Neuronal stem cell (in vitro differentiated cells): Measurements from ENCODE around the gene UNKL.
A peak's percentile ranks its signal among the peaks of the same experiment; 100 is the strongest.

Source experiments
- DNase-seq: peaks from one replicate; pipeline ENCODE4 v3.0.0-alpha.2; 2013; ENCODE audit warnings: low spot score
- H2AFZ ChIP-seq: one replicate; pipeline ENCODE4 v1.6.1; 2013; ENCODE audit warnings: mild to moderate bottlenecking, low read length, inconsistent platforms
- H2AK5ac ChIP-seq: 2 replicates; pipeline ENCODE4 v1.6.1; 2013; ENCODE audit warnings: low read depth, mild to moderate bottlenecking, inconsistent platforms, low read length, moderate library complexity, mixed read lengths
- H2BK120ac ChIP-seq: 2 replicates; pipeline ENCODE4 v1.6.1; 2013; ENCODE audit warnings: low read depth, mild to moderate bottlenecking, inconsistent platforms, low read length, moderate library complexity, mixed read lengths
- H2BK12ac ChIP-seq: one replicate; pipeline ENCODE4 v1.6.1; 2013; ENCODE audit warnings: low read length, inconsistent platforms
- H2BK15ac ChIP-seq: 2 replicates; pipeline ENCODE4 v1.6.1; 2013; ENCODE audit warnings: mild to moderate bottlenecking, low read length, inconsistent platforms, mixed read lengths
- H2BK5ac ChIP-seq: one replicate; pipeline ENCODE4 v1.6.1; 2013; ENCODE audit warnings: inconsistent platforms, mild to moderate bottlenecking, low read length, moderate library complexity
- H3K14ac ChIP-seq: one replicate; pipeline ENCODE4 v1.6.1; 2013; ENCODE audit warnings: low read length, inconsistent platforms
- H3K18ac ChIP-seq: 2 replicates; pipeline ENCODE4 v1.6.1; 2013; ENCODE audit warnings: low read length, inconsistent platforms
- H3K23ac ChIP-seq: 2 replicates; pipeline ENCODE4 v1.6.1; 2013; ENCODE audit warnings: low read depth, mild to moderate bottlenecking, mixed read lengths, low read length, inconsistent platforms; ENCODE audit not compliant: poor library complexity
- H3K27ac ChIP-seq: replicated peaks from 3 replicates; pipeline ENCODE4 v1.5.1; 2013; ENCODE audit warnings: low read length, inconsistent platforms
- H3K27me3 ChIP-seq, 3 experiments: 2 replicates each; pipeline ENCODE4 v1.6.1; 2013; ENCODE audit warnings: low read length in 3 of 3, mild to moderate bottlenecking in 2 of 3, inconsistent platforms in 1 of 3, low read depth in 1 of 3, mixed read lengths in 1 of 3, moderate library complexity in 1 of 3; ENCODE audit not compliant: control insufficient read depth in 3 of 3, insufficient read depth in 3 of 3
- H3K36me3 ChIP-seq, 2 donors: replicated peaks in 1 of 2; 2 replicates each; pipeline ENCODE4 v1.6.1; 2013; ENCODE audit warnings: low read length in 2 of 2; ENCODE audit not compliant: control insufficient read depth in 2 of 2, insufficient read depth in 2 of 2
- H3K4ac ChIP-seq: 2 replicates; pipeline ENCODE4 v1.6.1; 2013; ENCODE audit warnings: inconsistent platforms, mild to moderate bottlenecking, low read length, moderate library complexity
- H3K4me1 ChIP-seq, 2 donors: 1 replicate in 1 of 2; 2 replicates in 1 of 2; pipeline ENCODE4 v1.6.1; 2013; ENCODE audit warnings: low read length in 2 of 2, low read depth in 1 of 2; ENCODE audit not compliant: control insufficient read depth in 2 of 2, insufficient read depth in 1 of 2
- H3K4me2 ChIP-seq: one replicate; pipeline ENCODE4 v1.6.1; 2013; ENCODE audit warnings: mild to moderate bottlenecking, low read length, inconsistent platforms; ENCODE audit not compliant: insufficient read depth, poor library complexity, severe bottlenecking
- H3K4me3 ChIP-seq, 2 donors: 2 replicates each; pipeline ENCODE4 v1.5.1; 2013; ENCODE audit warnings: low read length in 2 of 2, mild to moderate bottlenecking in 2 of 2, inconsistent platforms in 1 of 2, moderate library complexity in 1 of 2
- H3K79me1 ChIP-seq: one replicate; pipeline ENCODE4 v1.6.1; 2013; ENCODE audit warnings: low read depth, mild to moderate bottlenecking, inconsistent platforms, low read length, moderate library complexity
- H3K9ac ChIP-seq: one replicate; pipeline ENCODE4 v1.6.1; 2013; ENCODE audit warnings: mild to moderate bottlenecking, low read depth, low read length, inconsistent platforms; ENCODE audit not compliant: poor library complexity
- H3K9me3 ChIP-seq, 2 donors: replicated peaks in 1 of 2; 2 replicates each; pipeline versions ENCODE3 to v1.6.1; 2013; ENCODE audit warnings: low read length in 2 of 2, mild to moderate bottlenecking in 2 of 2, inconsistent platforms in 1 of 2, low read depth in 1 of 2, mixed read lengths in 1 of 2, moderate library complexity in 1 of 2; ENCODE audit not compliant: control insufficient read depth in 2 of 2, insufficient read depth in 1 of 2
- H4K8ac ChIP-seq: one replicate; pipeline ENCODE4 v1.6.1; 2013; ENCODE audit warnings: low read depth, mild to moderate bottlenecking, inconsistent platforms, low read length, moderate library complexity
- H4K91ac ChIP-seq: one replicate; pipeline ENCODE4 v1.6.1; 2013; ENCODE audit warnings: low read length, low read depth, mild to moderate bottlenecking, inconsistent platforms; ENCODE audit not compliant: poor library complexity
- WGBS, 2 donors: extraction: QIAGEN DNeasy Blood & Tissue Kit; methylation state at CpG; one replicate each; pipeline ENCODE4 v1.1.7; 2013; ENCODE audit warnings: missing lambda C conversion rate in 2 of 2, mixed read lengths in 1 of 2; ENCODE audit not compliant: insufficient read length in 2 of 2, insufficient replicate concordance in 1 of 2; ENCODE audit errors: extremely low coverage in 2 of 2; 5-methylcytosine and 5-hydroxymethylcytosine counted together

UNKL gene

DNA sequence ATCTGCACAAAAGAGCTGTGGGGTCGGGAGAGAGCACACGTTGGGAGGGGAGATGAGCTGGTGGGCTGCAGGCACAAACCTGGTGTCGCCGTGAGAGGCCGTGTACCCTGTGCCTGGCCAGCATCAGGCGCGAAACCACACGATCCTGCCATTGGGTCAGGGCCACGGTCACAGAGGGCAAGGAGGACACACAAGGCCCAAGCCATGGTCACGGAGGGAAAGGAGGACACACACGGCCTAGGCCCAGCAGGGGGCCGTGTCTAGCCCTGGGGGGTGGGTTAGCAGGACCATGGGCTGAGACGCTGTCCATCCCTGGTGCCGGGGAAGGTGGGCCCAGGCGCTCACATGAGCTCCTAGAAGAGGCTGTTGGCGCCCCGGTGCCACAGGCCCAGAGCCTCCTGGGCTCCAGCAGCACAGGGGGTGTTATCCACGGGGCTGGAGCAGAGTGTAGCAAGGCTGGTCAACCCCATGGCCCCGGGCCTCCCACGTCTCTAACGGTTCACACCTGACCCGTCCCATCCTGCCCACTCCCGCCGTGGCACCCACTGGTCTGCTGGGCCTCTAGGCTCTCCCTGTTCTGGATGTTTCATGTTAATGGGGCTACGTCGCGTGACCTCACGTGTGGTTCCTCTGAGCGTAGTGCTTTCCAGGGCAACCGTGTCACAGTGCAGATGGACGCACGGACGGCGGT, 37.3 kb upstream of the UNKL start:
- no peak overlapping the region for H2BK15ac ChIP-seq
- peaks cover 5% of the 10 kb centered on the region for H3K79me1 ChIP-seq
- no peak overlapping the region for H3K9ac ChIP-seq
- H3K4me3 ChIP-seq = no peak overlapping the region
- no peaks in the 10 kb centered on the region for H3K9me3 ChIP-seq
- H2BK120ac ChIP-seq = no peak overlapping the region
- peak overlapping the region; percentile 50 for H2BK12ac ChIP-seq
- H3K4me1 ChIP-seq = no peaks in the 10 kb centered on the region
- no peak overlapping the region for H3K4me2 ChIP-seq
- no peak overlapping the region for H2AFZ ChIP-seq
- no peak for DNase-seq
- no peak overlapping the region for H3K14ac ChIP-seq
- H4K8ac ChIP-seq = no peak overlapping the region
- no peak overlapping the region for H2AK5ac ChIP-seq
- H3K27me3 ChIP-seq = no peaks in the 10 kb centered on the region
- H2BK5ac ChIP-seq = no peak overlapping the region
- H3K4ac ChIP-seq = no peak overlapping the region
- no peak overlapping the region for H3K23ac ChIP-seq
- H3K18ac ChIP-seq = no peak overlapping the region
- H3K27ac ChIP-seq = no peak overlapping the region
- no peak overlapping the region for H4K91ac ChIP-seq
- no CpG with 5 or more reads among the region's 34 CpGs for WGBS, 2 donors
- peaks cover 27 to 86% of the 10 kb centered on the region in 2 donors for H3K36me3 ChIP-seq

- Histone ChIP-seq H2BK120ac (no peak overlapping the region), H2BK15ac (no peak overlapping the region), H3K4me3 (no peak overlapping the region), H3K18ac (no peak overlapping the region), H3K79me1 (peaks cover 5% of the 10 kb centered on the region), H3K27me3 (no peaks in the 10 kb centered on the region), H3K14ac (no peak overlapping the region), H3K4me1 (no peaks in the 10 kb centered on the region), H2BK12ac (no peak overlapping the region), H3K36me3 (peaks cover 25 to 89% of the 10 kb centered on the region in 2 donors), H2BK5ac (no peak overlapping the region), H3K4me2 (no peak overlapping the region), H4K91ac (no peak overlapping the region), H3K23ac (no peak overlapping the region), H4K8ac (no peak overlapping the region), H2AFZ (no peak overlapping the region), H3K27ac (no peak overlapping the region), H3K4ac (no peak overlapping the region), H3K9me3 (no peaks in the 10 kb centered on the region), H2AK5ac (no peak overlapping the region), H3K9ac (no peak overlapping the region)
- no CpG with 5 or more reads among the region's 21 CpGs for WGBS, 2 donors
- no peak for DNase-seq
These were observed 36.3 kb upstream of the UNKL start for GRCh38 chr16:1450841-1451240.

DNA sequence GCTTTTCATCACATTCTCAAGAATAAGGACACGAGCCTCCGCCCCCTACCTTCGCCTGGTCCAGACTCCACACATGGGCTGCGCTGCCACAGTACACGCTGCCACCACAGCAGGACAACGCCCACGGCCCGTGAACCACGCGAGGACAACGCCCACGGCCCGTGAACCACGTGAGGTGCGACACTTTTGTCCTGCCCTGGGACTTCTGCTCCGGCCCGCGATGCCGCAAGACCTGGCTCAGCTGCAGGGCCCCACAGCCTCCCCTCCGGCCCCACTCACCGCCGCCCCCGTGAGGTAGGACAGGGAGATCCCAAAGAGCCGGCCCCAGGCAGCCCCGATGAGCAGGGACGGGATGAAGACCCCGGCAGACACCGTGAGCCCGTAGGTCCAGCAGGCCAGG, 35.7 kb upstream of the UNKL start:
- Histone ChIP-seq H3K14ac (no peak overlapping the region), H2AK5ac (no peak overlapping the region), H3K4me1 (no peaks in the 10 kb centered on the region), H2AFZ (no peak overlapping the region), H3K9ac (no peak overlapping the region), H4K8ac (no peak overlapping the region), H3K36me3 (peaks cover 25 to 84% of the 10 kb centered on the region in 2 donors), H3K79me1 (peaks cover 5% of the 10 kb centered on the region), H2BK120ac (no peak overlapping the region), H2BK15ac (no peak overlapping the region), H3K9me3 (no peaks in the 10 kb centered on the region), H3K18ac (no peak overlapping the region), H4K91ac (no peak overlapping the region), H3K4me2 (no peak overlapping the region), H2BK12ac (no peak overlapping the region), H3K4me3 (no peak overlapping the region), H3K27ac (no peak overlapping the region), H3K4ac (no peak overlapping the region), H2BK5ac (peak overlapping the region; percentile 13), H3K23ac (no peak overlapping the region), H3K27me3 (no peaks in the 10 kb centered on the region)
- no CpG with 5 or more reads among the region's 29 CpGs for WGBS, 2 donors
- no peak for DNase-seq

DNA sequence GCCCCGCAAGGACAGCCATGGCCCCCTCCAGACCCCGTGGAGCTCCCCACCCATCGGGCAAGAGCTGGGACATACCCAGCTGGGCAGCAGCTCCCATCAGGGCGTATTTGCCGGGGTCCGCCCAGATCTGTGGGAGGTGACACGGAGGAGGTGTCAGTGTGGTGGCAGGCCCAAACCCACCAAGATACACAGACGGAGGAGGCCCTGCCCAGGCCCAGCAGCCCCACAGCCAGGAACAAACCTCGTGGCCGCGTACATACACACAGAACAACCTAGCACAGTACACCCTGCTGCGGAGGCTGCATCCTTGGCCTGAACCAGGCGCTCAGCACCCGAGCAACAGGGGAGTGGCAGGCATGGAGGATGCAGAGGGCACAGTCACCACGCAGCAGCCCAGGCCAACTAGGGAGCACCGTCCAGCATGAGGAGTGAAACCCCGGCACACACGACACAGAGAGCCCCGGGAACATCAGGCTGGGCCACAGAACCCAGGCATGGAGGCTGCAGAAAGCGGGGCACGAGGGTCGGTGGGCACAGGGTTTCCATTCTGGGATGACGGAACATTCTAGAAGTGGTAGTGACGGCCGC, 34.8 kb upstream of the UNKL start:
- Histone ChIP-seq H3K36me3 (peaks cover 24 to 75% of the 10 kb centered on the region in 2 donors), H3K18ac (no peak overlapping the region)

More for the DNA sequence above, 34.8 kb upstream of the UNKL start:
- no CpG with 5 or more reads among the region's 25 CpGs for whole genome bisulfite sequencing, 2 donors
- no peak overlapping the region for H2AFZ ChIP-seq
- no peak overlapping the region for H2AK5ac ChIP-seq
- H3K4ac ChIP-seq = no peak overlapping the region
- no peaks in the 10 kb centered on the region for H3K4me1 ChIP-seq
- no peak overlapping the region for H4K8ac ChIP-seq
- H3K14ac ChIP-seq = no peak overlapping the region
- H2BK120ac ChIP-seq = no peak overlapping the region
- H3K23ac ChIP-seq = no peak overlapping the region
- no peak overlapping the region for H3K27ac ChIP-seq
- no peak overlapping the region for H3K4me2 ChIP-seq
- peaks cover 3% of the 10 kb centered on the region for H3K79me1 ChIP-seq
- H4K91ac ChIP-seq = no peak overlapping the region
- H2BK5ac ChIP-seq = no peak overlapping the region
- H3K9me3 ChIP-seq = no peaks in the 10 kb centered on the region
- no peaks in the 10 kb centered on the region for H3K27me3 ChIP-seq
- DNase-seq = no peak
- no peak overlapping the region for H2BK12ac ChIP-seq
- H2BK15ac ChIP-seq = no peak overlapping the region
- no peak overlapping the region for H3K9ac ChIP-seq
- H3K4me3 ChIP-seq = peak overlapping the region in 1 of 2 donors; percentile 65
